ENCODE results near the gene GATA3. TPM values are rescaled to one million over a fixed set of nuclear protein-coding genes. Genes with fewer than 3 reads are reported as not detected.

The GATA3 gene
- polyA plus RNA-seq (not detected in 2 replicates), polyA minus RNA-seq (not detected in 2 replicates)

DNA sequence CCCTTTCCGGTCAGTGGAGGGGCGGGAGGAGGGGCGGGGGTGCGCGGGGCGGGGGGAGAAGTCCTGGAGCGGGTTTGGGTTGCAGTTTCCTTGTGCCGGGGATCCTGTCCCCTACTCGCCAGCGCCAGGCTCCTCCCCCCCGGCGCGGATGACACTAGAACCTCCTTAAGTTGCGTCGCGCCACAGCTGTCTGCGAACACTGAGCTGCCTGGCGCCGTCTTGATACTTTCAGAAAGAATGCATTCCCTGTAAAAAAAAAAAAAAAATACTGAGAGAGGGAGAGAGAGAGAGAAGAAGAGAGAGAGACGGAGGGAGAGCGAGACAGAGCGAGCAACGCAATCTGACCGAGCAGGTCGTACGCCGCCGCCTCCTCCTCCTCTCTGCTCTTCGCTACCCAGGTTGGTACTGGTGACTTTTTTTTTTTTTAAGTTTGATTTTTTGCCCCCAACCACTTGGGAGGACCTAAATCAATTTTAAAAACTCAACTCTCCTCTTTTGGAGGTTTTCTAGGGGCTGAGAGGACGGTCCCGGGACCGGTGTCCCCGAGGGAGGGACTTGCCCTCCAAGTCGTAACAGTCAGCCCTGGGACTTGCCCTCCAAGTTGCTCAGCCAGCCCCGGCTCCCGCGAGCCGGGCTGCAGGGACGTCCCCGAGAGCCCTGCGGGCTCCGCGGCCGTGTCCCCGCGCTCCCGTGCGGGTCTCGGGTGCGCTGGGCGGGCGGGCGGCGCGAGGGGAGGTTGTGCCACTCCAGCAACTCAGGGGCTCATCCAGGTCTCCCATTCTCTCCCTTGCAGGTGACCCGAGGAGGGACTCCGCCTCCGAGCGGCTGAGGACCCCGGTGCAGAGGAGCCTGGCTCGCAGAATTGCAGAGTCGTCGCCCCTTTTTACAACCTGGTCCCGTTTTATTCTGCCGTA, at the start of gene GATA3:
Gene GATA3 (plus strand): TSS at position 195 of the 914 bp plus-strand sequence. CDS start 968 bp downstream, outside the sequence.
- Histone ChIP-seq H4K20me1 (ENCODE audit: insufficient read depth) (no peaks in the 10 kb centered on the region), H3K9ac (ENCODE audit: low read length) (no peak within 1 kb of the TSS), H3K9me3 (ENCODE audit: low read length) (no peaks in the 10 kb centered on the region), H3F3A (ENCODE audit: insufficient read depth, low read length, poor library complexity, severe bottlenecking) (no peaks in the 10 kb centered on the region), H3K36me3 (ENCODE audit: insufficient read depth, low read length) (no peaks in the 10 kb centered on the region), H3K9me2 (ENCODE audit: insufficient read depth, low read length) (no peaks in the 10 kb centered on the region), H3K27me3 (ENCODE audit: insufficient read depth, low read depth, low read length) (peaks cover 99% of the 10 kb centered on the region), H3K4me3 (ENCODE audit: low read length) (peak within 1 kb of the TSS; percentile 40), H3K27ac (ENCODE audit: low read length) (no peak within 1 kb of the TSS), H3K4me2 (ENCODE audit: low read length) (no peak within 1 kb of the TSS), H2AFZ (ENCODE audit: low read depth, low read length) (no peak within 1 kb of the TSS), H3K79me2 (replicated peaks; ENCODE audit: insufficient read depth, low read length) (no peaks in the 10 kb centered on the region)
- TF ChIP-seq POLR2AphosphoS5 (IDR thresholded peaks at IDR 0.05) (peak; percentile 4), SMC3 (conservative IDR thresholded peaks at IDR 0.05; ENCODE audit: poor library complexity) (no peak), EZH2 (IDR thresholded peaks at IDR 0.05; ENCODE audit: borderline replicate concordance, insufficient read depth, low read length, poor library complexity, severe bottlenecking) (peak; percentile 36), EP300 (conservative IDR thresholded peaks at IDR 0.05; ENCODE audit: poor library complexity, severe bottlenecking) (no peak)

DNA sequence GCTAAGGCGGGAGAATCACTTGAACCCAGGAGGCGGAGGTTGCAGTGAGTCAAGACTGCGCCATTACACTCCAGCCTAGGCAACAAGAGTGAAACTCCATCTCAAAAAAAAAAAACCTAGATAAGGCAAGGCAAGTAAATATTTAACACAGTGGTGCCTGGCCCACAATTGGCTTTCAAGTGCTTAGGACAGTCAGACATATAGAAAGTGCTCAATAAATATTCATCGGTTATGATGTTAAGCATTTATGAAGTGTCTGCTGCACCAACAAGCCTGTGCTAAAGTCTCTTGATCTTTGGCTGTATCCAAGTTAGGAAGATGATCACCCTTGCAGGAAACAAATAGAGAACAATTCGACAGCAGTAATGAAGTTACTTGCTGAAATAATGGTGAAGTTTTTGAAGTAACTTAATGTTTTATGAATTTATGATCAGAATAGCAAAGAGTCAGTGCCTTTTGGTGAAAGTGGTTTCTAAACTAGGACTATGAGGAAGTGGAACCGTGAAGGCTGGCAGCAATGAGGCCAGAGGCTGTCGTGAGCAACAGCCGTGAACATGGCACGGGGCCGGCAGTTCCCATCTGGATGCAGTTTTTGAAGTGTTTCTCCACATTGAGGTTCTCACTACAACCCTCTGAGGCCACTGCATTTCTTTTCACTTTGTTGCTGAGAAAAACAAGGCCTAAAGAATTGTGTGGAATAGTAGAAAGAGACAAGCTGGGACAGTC, 48.1 kb upstream of the GATA3 start:
- Histone ChIP-seq H3F3A (ENCODE audit: insufficient read depth, low read length, poor library complexity, severe bottlenecking) (no peaks in the 10 kb centered on the region), H3K27ac (ENCODE audit: low read length) (no peak overlapping the region), H3K4me3 (ENCODE audit: low read length) (no peak overlapping the region), H3K79me2 (replicated peaks; ENCODE audit: insufficient read depth, low read length) (no peaks in the 10 kb centered on the region), H3K9me3 (ENCODE audit: low read length) (peaks cover 7% of the 10 kb centered on the region), H3K4me2 (ENCODE audit: low read length) (no peak overlapping the region), H3K9me2 (ENCODE audit: insufficient read depth, low read length) (no peaks in the 10 kb centered on the region), H4K20me1 (ENCODE audit: insufficient read depth) (no peaks in the 10 kb centered on the region), H3K9ac (ENCODE audit: low read length) (no peak overlapping the region), H2AFZ (ENCODE audit: low read depth, low read length) (no peak overlapping the region), H3K36me3 (ENCODE audit: insufficient read depth, low read length) (no peaks in the 10 kb centered on the region), H3K27me3 (ENCODE audit: insufficient read depth, low read depth, low read length) (no peaks in the 10 kb centered on the region)
- TF ChIP-seq EP300 (conservative IDR thresholded peaks at IDR 0.05; ENCODE audit: poor library complexity, severe bottlenecking) = no peak
- no peak for TF ChIP-seq RAD21 (conservative IDR thresholded peaks at IDR 0.05)
- no peak for TF ChIP-seq SMC3 (conservative IDR thresholded peaks at IDR 0.05; ENCODE audit: poor library complexity)
- TF ChIP-seq MXI1 (conservative IDR thresholded peaks at IDR 0.05; ENCODE audit: poor library complexity, severe bottlenecking) = no peak
- TF ChIP-seq TAF1 (IDR thresholded peaks at IDR 0.05; ENCODE audit: low read depth) = no peak
- TF ChIP-seq POLR2AphosphoS5 (IDR thresholded peaks at IDR 0.05) = no peak
- TF ChIP-seq, protein P1, sequence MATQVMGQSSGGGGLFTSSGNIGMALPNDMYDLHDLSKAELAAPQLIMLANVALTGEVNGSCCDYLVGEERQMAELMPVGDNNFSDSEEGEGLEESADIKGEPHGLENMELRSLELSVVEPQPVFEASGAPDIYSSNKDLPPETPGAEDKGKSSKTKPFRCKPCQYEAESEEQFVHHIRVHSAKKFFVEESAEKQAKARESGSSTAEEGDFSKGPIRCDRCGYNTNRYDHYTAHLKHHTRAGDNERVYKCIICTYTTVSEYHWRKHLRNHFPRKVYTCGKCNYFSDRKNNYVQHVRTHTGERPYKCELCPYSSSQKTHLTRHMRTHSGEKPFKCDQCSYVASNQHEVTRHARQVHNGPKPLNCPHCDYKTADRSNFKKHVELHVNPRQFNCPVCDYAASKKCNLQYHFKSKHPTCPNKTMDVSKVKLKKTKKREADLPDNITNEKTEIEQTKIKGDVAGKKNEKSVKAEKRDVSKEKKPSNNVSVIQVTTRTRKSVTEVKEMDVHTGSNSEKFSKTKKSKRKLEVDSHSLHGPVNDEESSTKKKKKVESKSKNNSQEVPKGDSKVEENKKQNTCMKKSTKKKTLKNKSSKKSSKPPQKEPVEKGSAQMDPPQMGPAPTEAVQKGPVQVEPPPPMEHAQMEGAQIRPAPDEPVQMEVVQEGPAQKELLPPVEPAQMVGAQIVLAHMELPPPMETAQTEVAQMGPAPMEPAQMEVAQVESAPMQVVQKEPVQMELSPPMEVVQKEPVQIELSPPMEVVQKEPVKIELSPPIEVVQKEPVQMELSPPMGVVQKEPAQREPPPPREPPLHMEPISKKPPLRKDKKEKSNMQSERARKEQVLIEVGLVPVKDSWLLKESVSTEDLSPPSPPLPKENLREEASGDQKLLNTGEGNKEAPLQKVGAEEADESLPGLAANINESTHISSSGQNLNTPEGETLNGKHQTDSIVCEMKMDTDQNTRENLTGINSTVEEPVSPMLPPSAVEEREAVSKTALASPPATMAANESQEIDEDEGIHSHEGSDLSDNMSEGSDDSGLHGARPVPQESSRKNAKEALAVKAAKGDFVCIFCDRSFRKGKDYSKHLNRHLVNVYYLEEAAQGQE (IDR thresholded peaks at IDR 0.05; ENCODE audit: borderline replicate concordance) = no peak
- TF ChIP-seq, protein P2, sequence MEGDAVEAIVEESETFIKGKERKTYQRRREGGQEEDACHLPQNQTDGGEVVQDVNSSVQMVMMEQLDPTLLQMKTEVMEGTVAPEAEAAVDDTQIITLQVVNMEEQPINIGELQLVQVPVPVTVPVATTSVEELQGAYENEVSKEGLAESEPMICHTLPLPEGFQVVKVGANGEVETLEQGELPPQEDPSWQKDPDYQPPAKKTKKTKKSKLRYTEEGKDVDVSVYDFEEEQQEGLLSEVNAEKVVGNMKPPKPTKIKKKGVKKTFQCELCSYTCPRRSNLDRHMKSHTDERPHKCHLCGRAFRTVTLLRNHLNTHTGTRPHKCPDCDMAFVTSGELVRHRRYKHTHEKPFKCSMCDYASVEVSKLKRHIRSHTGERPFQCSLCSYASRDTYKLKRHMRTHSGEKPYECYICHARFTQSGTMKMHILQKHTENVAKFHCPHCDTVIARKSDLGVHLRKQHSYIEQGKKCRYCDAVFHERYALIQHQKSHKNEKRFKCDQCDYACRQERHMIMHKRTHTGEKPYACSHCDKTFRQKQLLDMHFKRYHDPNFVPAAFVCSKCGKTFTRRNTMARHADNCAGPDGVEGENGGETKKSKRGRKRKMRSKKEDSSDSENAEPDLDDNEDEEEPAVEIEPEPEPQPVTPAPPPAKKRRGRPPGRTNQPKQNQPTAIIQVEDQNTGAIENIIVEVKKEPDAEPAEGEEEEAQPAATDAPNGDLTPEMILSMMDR (IDR thresholded peaks at IDR 0.05; ENCODE audit: poor library complexity, severe bottlenecking) = no peak
- no peak for TF ChIP-seq EZH2 (IDR thresholded peaks at IDR 0.05; ENCODE audit: borderline replicate concordance, insufficient read depth, low read length, poor library complexity, severe bottlenecking)

Measured in neural cell (in vitro differentiated cells).